ENCODE data around the gene KLHL6. TPM values are rescaled to one million over a fixed set of nuclear protein-coding genes. Genes with fewer than 3 reads are reported as not detected.

The KLHL6 gene
- total RNA-seq, 4 donors from 2014 or later: 0.67 to 2.7 (median 1.0) TPM

DNA sequence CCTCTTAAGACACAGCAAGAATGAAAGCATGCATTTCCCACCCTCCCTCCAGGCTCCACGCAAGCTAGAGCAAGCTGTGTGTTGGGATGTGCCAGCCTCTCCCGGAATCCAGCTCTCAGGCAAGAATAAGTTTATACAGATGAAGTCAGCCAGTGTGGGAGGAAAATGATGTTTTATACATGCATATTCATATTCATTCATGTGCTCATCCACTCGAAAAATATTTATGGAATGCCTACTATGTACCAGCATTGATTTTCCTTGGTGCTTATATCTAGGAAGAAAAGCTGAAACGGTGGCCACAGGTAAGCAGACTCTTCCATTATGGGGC, 62.7 kb downstream of the KLHL6 start:
- 84 to 88% methylated on average over 4 of the region's 4 CpGs for WGBS, 2 donors
- Histone ChIP-seq H3K4me3 (replicated peaks in 1 of 3) (no peak overlapping the region), H3K9me3 (no peaks in the 10 kb centered on the region), H3K27me3 (no peaks in the 10 kb centered on the region), H3K4me1 (peaks cover 4 to 5% of the 10 kb centered on the region in 2 donors), H3K27ac (no peak overlapping the region), H3K36me3 (no peaks in the 10 kb centered on the region)
- no peak for DNase-seq
- TF ChIP-seq POLR2A (IDR thresholded peaks at IDR 0.05): no peak
- TF ChIP-seq, protein P1, sequence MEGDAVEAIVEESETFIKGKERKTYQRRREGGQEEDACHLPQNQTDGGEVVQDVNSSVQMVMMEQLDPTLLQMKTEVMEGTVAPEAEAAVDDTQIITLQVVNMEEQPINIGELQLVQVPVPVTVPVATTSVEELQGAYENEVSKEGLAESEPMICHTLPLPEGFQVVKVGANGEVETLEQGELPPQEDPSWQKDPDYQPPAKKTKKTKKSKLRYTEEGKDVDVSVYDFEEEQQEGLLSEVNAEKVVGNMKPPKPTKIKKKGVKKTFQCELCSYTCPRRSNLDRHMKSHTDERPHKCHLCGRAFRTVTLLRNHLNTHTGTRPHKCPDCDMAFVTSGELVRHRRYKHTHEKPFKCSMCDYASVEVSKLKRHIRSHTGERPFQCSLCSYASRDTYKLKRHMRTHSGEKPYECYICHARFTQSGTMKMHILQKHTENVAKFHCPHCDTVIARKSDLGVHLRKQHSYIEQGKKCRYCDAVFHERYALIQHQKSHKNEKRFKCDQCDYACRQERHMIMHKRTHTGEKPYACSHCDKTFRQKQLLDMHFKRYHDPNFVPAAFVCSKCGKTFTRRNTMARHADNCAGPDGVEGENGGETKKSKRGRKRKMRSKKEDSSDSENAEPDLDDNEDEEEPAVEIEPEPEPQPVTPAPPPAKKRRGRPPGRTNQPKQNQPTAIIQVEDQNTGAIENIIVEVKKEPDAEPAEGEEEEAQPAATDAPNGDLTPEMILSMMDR (IDR thresholded peaks at IDR 0.05): no peak
- intact Hi-C loops (cut with DNase I): no loop called here

DNA sequence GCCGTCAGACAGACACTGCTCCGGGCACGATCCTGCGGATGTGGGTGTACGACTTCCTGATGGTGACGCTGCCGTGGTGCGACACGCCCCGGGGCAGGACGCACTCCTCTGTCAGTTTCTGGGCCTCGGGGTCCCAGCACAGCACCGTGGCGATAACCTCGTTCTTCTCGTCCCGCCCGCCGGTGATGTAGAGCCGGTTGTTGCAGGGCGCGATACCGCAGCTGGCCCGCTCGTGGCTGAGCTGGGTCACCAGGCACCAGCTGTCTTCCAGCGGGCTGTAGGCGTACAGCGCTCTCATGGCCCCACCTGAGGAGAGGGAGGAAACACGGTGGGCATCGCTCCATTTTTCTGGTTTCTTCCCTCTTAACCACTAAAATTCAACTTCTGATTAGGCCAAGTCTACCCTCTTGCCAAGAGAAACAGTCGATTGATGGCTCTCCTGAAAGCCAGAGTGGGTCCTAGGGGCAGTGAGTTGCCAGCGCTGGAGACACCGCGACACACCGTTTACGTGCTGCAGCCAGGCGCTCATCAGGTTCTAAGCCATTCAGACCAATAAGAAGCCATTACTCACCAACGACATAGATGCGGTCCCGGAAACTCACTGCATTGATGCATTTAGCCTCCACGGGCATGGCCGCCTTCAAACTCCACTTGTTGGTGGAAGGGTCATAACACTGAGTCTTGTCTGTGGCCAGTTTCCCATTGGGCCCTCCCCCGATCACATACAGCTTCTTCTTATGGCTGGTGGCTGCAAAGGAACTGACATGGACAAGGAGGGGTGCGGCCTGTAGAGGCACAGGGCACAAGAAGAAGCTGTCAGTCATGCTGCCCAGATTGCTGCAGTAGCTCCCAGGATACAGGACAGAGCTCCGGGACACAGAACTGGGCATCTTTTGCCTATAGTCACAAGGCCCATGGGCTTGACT, 63.3 kb downstream of the KLHL6 start:
- no peak overlapping the region for H3K27ac ChIP-seq
- WGBS, 2 donors: 92 to 95% methylated on average over 44 to 45 of the region's 45 CpGs
- TF ChIP-seq POLR2A (IDR thresholded peaks at IDR 0.05): no peak
- TF ChIP-seq, protein P1 (IDR thresholded peaks at IDR 0.05): no peak
- peaks cover 4 to 5% of the 10 kb centered on the region in 2 donors for H3K4me1 ChIP-seq
- no peaks in the 10 kb centered on the region for H3K27me3 ChIP-seq
- no peaks in the 10 kb centered on the region for H3K36me3 ChIP-seq
- no peak for DNase-seq
- no peaks in the 10 kb centered on the region for H3K9me3 ChIP-seq
- H3K4me3 ChIP-seq (replicated peaks in 1 of 3): no peak overlapping the region
- intact Hi-C loops (cut with DNase I): no loop called here

DNA sequence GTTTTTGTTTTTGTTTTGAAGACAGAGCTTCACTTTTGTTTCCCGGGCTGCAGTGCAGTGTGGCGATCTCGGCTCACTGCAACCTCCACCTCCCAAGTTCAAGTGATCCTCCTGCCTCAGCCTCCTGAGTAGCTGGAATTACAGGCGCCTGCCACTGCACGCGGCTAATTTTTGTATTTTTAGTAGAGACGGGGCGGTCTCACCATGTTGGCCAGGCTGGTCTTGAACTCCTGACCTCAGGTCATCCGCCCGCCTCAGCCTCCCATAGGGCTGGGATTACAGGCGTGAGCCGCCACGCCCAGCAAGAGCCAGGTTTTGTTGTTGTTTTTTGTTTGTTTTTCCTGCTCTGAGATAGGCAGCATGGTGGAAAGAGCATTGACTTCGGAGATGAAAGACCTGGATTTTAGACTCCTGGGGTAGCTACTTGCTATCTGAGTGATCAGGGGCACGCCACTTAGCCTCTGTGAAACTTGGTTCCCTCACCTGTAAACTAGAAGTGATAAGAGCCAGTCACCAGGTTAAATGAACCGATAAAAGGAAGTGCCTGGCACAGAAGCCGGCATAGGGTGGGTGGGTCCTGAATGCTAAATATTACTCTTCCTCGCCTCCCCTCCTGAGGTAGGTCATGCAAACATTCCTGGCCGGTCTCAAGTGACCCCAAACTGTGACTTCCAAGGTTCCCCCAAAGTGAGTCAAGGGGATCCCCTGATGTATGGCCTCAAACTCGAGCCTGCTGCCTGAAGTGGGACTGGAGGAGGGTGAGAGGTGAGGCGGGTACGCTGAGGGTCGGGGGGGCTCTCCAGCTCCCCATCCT, 64.2 kb downstream of the KLHL6 start:
- DNase-seq: no peak

DNA sequence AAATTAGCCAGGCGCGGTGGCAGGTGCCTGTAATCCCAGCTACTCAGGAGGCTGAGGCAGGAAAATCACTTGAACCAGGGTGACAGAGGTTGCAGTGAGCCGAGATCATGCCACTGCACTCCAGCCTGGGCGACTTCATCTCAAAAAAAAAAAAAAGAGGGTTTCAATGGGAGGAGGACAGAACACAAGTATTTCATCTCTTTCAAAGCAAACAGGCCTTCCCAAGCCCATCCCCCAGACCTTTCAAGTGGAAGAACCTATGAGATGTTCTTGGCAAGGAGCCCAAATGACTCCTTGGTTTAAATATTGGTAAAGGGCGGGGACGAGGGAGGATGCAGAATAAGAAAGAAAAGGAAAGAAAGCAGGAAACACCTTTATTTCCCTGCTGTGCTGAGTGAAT, 64.9 kb downstream of the KLHL6 start:
- Histone ChIP-seq H3K4me1 (peaks cover 4 to 5% of the 10 kb centered on the region in 2 donors), H3K36me3 (no peaks in the 10 kb centered on the region), H3K4me3 (replicated peaks in 1 of 3) (no peak overlapping the region), H3K9me3 (no peaks in the 10 kb centered on the region), H3K27ac (no peak overlapping the region), H3K27me3 (no peaks in the 10 kb centered on the region)
- peak; percentile 53 to 65 for DNase-seq
- WGBS, 2 donors: 32 to 41% methylated on average over 6 of the region's 6 CpGs
- intact Hi-C loops (cut with DNase I): no loop called here
- TF ChIP-seq, protein P1 (IDR thresholded peaks at IDR 0.05): no peak
- TF ChIP-seq POLR2A (IDR thresholded peaks at IDR 0.05): no peak

More for the DNA sequence above, 64.2 kb downstream of the KLHL6 start:
- intact Hi-C loops (cut with DNase I): no loop called here
- TF ChIP-seq POLR2A (IDR thresholded peaks at IDR 0.05): no peak
- TF ChIP-seq, protein P1 (IDR thresholded peaks at IDR 0.05): no peak
- H3K27me3 ChIP-seq: no peaks in the 10 kb centered on the region
- H3K27ac ChIP-seq: no peak overlapping the region
- no peaks in the 10 kb centered on the region for H3K9me3 ChIP-seq
- H3K36me3 ChIP-seq: no peaks in the 10 kb centered on the region
- WGBS, 2 donors: 84% methylated on average over 23 of the region's 23 CpGs
- H3K4me1 ChIP-seq: peaks cover 4 to 5% of the 10 kb centered on the region in 2 donors
- no peak overlapping the region for H3K4me3 ChIP-seq (replicated peaks in 1 of 3)

Measured in thyroid gland (tissue), 4 donors.